Lower leg skin (tissue), 4 donors: Measurements from ENCODE around the gene TARDBP. TPM values are rescaled to one million over a fixed set of nuclear protein-coding genes. Genes with fewer than 3 reads are reported as not detected.

Experiments
- DNase-seq, 2 donors: peaks; one replicate each; pipeline ENCODE4 v3.0.0-alpha.2; 2019; ENCODE audit warnings: low spot score in 2 of 2
- H3K4me3 ChIP-seq: fragments of 200-600 bp; sonication (generic); 2 replicates; pipeline ENCODE4 v1.5.1; 2017; ENCODE audit warnings: mild to moderate bottlenecking, low read depth; ENCODE audit not compliant: poor library complexity, severe bottlenecking
- POLR2A ChIP-seq, 2 donors: fragments of 450-650 bp; IDR thresholded peaks; one replicate each; pipeline ENCODE4 v1.6.1; 2016 to 2017; ENCODE audit warnings: antibody characterized with exemption in 2 of 2, mild to moderate bottlenecking in 1 of 2, moderate library complexity in 1 of 2
- WGBS, 2 donors: methylation state at CpG; one replicate each; pipeline ENCODE4 v1.1.5; 2018; 5-methylcytosine and 5-hydroxymethylcytosine counted together
- intact Hi-C: fragments of 100-400 bp; cut with DNase I; formaldehyde crosslinking; loops from one replicate; pipeline ENCODE4 v1.15.0; 2023; ENCODE audit warnings: low total_unique reads
- total RNA-seq, 4 donors: library from RNA; depleted of rRNA; stranded (reverse); fragments of >200 nt; gene quantifications; one replicate each; pipeline ENCODE4 v1.1.0, GENCODE V29; 2016
- TF ChIP-seq, protein P1 (sequence below), 3 donors: fragments of 450-650 bp; IDR thresholded peaks; one replicate each; pipeline ENCODE4 v1.5.1; 2016; ENCODE audit warnings: antibody characterized with exemption in 3 of 3, mild to moderate bottlenecking in 3 of 3, moderate library complexity in 2 of 3

The TARDBP gene
- total RNA-seq, 4 donors from 2014 or later, result 63.5 to 169 (median 125) TPM

DNA sequence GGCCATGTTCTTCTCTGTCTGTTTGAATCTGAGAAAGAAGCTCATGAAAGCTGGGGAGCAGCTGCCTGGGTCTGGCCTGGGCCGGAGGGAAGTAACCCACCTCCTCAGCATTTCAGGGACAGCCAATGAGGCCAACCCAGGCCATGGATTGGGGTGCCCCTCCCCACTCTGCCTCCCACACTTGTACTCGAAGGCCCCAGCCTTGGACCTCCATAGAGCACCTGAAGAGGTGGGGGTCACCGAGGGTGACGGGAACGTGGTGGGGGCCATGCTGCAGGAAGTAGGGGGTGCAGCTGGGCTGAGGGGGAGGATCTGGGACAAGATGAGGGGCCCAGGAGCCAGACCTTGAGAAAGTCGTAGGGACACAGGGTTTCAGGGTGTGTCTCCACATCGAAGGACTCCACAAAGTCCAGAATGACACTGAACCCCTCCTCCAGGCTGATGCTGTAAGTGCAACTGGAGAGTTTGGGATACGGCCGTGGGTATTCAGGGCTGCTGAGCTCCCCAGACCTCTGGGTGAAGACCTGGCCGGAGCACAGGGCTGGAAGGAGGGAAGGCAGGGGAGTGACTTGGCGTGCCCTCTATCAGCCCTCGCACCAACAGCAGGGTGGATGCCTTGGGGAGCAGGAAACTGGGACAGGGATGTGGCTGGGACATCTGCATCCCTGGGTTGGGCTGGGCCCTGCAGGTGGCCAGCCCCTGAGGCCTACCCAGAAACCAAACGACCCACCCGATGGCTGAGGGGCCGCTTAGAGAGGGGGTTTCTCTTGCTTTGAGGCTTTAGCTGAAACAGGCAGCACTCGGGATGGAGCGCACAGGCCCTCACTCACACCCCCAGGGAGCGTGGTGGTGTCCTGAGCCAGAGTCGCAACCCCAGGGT is 30.8 kb downstream of the TARDBP start:
- intact Hi-C loops, result no loop called here
- no peak overlapping the region for H3K4me3 ChIP-seq
- TF ChIP-seq, protein P1, sequence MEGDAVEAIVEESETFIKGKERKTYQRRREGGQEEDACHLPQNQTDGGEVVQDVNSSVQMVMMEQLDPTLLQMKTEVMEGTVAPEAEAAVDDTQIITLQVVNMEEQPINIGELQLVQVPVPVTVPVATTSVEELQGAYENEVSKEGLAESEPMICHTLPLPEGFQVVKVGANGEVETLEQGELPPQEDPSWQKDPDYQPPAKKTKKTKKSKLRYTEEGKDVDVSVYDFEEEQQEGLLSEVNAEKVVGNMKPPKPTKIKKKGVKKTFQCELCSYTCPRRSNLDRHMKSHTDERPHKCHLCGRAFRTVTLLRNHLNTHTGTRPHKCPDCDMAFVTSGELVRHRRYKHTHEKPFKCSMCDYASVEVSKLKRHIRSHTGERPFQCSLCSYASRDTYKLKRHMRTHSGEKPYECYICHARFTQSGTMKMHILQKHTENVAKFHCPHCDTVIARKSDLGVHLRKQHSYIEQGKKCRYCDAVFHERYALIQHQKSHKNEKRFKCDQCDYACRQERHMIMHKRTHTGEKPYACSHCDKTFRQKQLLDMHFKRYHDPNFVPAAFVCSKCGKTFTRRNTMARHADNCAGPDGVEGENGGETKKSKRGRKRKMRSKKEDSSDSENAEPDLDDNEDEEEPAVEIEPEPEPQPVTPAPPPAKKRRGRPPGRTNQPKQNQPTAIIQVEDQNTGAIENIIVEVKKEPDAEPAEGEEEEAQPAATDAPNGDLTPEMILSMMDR (IDR thresholded peaks at IDR 0.05), result no peak
- no peak for TF ChIP-seq POLR2A (IDR thresholded peaks at IDR 0.05)
- 72 to 73% methylated on average over 18 to 19 of the region's 19 CpGs for WGBS, 2 donors
- peak in 1 of 2 donors; percentile 78 for DNase-seq

DNA sequence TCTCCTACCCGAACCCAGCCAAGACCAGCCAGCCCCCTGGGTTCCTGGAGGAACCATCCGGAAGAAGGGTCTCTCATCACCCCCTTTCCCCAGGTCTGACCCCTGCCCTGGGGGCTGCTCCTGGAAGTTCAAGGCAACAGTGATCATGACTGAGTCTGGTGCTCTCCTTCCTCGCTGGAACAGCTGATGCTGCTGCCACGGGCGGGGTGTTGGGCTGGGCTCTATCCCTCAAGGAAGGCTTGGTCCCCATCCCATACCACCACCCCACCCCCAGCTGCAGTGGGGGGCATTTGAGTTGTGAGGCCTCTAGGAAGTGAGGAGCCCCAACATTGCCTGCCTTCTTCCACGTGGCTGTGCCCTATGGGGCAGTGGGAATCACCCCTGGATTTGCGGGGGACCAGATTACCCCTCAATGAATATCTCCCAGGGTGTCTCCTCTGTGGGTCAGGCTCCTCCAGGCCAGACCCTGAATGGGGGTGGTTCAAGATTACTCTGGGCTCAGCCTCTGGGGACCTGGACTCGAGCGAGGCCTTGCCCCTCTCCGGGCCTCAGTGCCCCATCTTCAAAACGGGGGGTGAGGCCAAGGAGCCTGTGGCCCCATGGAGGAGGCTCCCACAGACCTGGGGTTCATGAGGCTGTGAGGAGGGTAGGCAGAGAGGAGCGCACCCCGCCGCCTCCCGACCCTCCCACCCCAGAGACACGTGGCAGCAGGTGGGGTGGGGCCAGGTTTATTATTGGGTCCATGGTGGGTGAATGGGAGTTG is 31.8 kb downstream of the TARDBP start:
- WGBS, 2 donors, result 73 to 75% methylated on average over 9 to 16 of the region's 16 CpGs
- peak in 1 of 2 donors; percentile 63 for DNase-seq
- no peak overlapping the region for H3K4me3 ChIP-seq
- intact Hi-C loops, result no loop called here
- TF ChIP-seq, protein P1 (IDR thresholded peaks at IDR 0.05), result no peak
- no peak for TF ChIP-seq POLR2A (IDR thresholded peaks at IDR 0.05)

DNA sequence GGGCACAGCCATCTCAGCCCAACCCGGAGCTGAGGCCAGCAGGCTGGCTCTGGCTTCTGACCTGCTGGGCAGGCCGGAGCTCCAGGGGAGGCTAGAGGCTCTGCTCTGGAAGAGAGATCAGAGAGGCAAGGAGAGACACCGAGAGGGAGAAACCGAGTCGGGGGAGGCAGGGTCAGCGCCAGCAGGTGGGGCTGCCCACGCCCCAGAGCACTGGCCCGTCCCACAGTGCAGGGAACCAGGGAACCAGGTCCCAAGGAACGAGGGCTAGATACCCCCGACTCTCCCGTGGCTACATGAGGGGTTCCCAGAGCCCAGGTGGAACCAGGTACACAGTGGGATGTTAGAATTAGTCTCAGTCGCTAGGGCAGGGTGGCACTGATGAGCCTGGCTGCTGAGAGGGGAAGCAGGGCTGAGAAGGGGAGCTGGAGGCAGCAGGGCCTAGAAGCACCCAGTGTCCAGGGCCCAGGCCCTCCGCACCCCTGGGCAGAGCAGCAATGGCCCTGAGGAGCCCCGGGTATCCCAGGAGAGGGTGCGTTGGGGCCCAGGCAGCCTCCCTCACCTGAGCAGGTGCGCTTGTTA is 32.5 kb downstream of the TARDBP start:
- no peak overlapping the region for H3K4me3 ChIP-seq
- WGBS, 2 donors, result 75 to 79% methylated on average over 12 to 16 of the region's 16 CpGs
- intact Hi-C loops, result no loop called here
- DNase-seq, result peak in 1 of 2 donors; percentile 81
- TF ChIP-seq, protein P1 (IDR thresholded peaks at IDR 0.05), result no peak
- TF ChIP-seq POLR2A (IDR thresholded peaks at IDR 0.05), result no peak

DNA sequence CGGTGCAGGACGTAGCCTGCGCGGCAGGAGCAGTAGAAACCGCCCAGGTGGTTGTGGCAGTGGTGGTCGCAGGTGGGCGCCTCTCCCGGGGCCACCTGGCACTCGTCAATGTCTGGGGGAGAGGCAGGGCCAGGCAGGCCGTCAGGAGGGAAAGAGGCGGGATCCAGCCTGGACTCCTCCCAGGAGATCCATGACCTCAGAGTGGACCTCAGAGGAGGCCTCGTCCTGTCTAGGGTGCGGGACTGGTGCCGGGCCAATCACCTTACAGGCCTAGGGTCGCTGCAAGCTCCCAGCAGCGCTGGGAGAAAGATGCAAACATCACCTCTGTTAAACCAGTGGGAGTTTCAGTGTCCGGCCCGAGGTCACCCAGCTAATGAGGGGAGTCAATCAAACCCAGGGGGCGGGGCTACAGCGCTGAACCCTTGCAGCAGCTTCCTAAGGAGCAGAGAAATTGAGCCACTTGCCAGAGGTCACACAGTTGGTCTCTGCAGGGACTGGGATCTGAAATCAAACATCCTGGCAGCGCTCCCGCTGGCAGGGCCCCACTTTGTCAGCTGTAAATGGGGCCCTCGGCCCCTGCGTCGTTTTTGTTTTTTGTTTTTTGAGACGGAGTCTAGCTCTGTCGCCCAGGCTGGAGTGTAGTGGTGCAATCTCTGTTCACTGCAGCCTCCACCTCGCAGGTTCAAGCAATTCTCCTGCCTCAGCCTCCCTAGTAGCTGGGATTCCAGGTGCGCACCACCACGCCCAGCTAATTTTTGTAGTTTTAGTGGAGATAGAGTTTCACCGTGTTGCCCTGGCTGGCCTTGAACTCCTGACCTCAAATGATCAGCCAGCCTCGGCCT is 33.2 kb downstream of the TARDBP start:
- 61 to 66% methylated on average over 20 to 30 of the region's 32 CpGs for WGBS, 2 donors
- DNase-seq, result peak in 1 of 2 donors; percentile 70
- no peak overlapping the region for H3K4me3 ChIP-seq
- intact Hi-C loops, result no loop called here
- no peak for TF ChIP-seq POLR2A (IDR thresholded peaks at IDR 0.05)
- TF ChIP-seq, protein P1 (IDR thresholded peaks at IDR 0.05), result no peak

DNA sequence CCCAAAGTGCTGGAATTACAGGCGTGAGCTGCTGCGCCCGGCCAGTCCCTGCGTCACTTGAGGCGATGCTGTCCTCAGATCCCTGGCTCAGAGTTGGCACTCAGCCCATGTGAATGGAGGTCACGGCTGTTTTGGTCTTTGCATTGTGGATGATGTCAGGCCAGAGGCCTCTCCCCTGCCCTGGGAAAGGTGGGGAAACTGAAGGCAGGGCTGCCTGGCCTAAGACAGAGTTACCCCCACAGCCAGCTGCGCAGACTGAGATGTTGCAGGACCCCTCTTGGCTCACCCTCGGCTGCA is 33.8 kb downstream of the TARDBP start:
- 87 to 90% methylated on average over 8 of the region's 8 CpGs for WGBS, 2 donors
- no peak for TF ChIP-seq POLR2A (IDR thresholded peaks at IDR 0.05)
- TF ChIP-seq, protein P1 (IDR thresholded peaks at IDR 0.05), result no peak
- H3K4me3 ChIP-seq, result no peak overlapping the region
- peak in 1 of 2 donors; percentile 75 for DNase-seq
- intact Hi-C loops, result no loop called here
